Tibial nerve (tissue), 4 donors: ENCODE measurements around the gene LYPLAL1. TPM values are rescaled to one million over a fixed set of nuclear protein-coding genes. Genes with fewer than 3 reads are reported as not detected.
A peak's percentile ranks its signal among the peaks of the same experiment; 100 is the strongest.

Experiments used
- DNase-seq, 2 donors: peaks; one replicate each; pipeline ENCODE4 v3.0.0-alpha.2; 2019; ENCODE audit warnings: low spot score in 2 of 2
- H3K27ac ChIP-seq, 4 donors: fragments of 200-600 bp; sonication (generic) in 3 of 4; one replicate each; pipeline ENCODE4 v1.5.1; 2017 to 2019; ENCODE audit warnings: mild to moderate bottlenecking in 1 of 4
- H3K27me3 ChIP-seq, 2 donors: fragments of 200-600 bp; sonication (generic) in 1 of 2; one replicate each; pipeline versions ENCODE4 v1.5.1 to v1.6.0; 2017 to 2019
- H3K36me3 ChIP-seq, 3 donors: fragments of 200-600 bp; sonication (generic); one replicate each; pipeline ENCODE4 v1.5.1; 2018 to 2019
- H3K4me1 ChIP-seq, 4 donors: fragments of 200-600 bp; sonication (generic) in 3 of 4; one replicate each; pipeline ENCODE4 v1.5.1; 2017 to 2019
- H3K4me3 ChIP-seq, 4 donors: fragments of 200-600 bp; sonication (generic) in 3 of 4; one replicate each; pipeline ENCODE4 v1.5.1; 2017 to 2019; ENCODE audit warnings: mild to moderate bottlenecking in 1 of 4, moderate library complexity in 1 of 4
- H3K9me3 ChIP-seq, 4 donors: fragments of 200-600 bp; sonication (generic) in 3 of 4; one replicate each; pipeline ENCODE4 v1.5.1; 2017 to 2019
- CTCF ChIP-seq, 5 experiments: fragments of 200-600 bp in 3 of 5; fragments of 450-650 bp in 2 of 5; sonication (generic) in 3 of 5; IDR thresholded peaks; one replicate each; pipeline ENCODE4 v1.5.1; 2016 to 2019; ENCODE audit warnings: antibody characterized with exemption in 5 of 5, mild to moderate bottlenecking in 3 of 5, moderate library complexity in 2 of 5
- EP300 ChIP-seq, 2 donors: sonication (generic); formaldehyde crosslinking; IDR thresholded peaks; one replicate each; pipeline ENCODE4 v1.6.1; 2017; ENCODE audit warnings: antibody characterized with exemption in 2 of 2, mild to moderate bottlenecking in 1 of 2
- POLR2A ChIP-seq, 2 donors: fragments of 450-650 bp; IDR thresholded peaks; one replicate each; pipeline ENCODE4 v1.6.1; 2017; ENCODE audit warnings: antibody characterized with exemption in 2 of 2, mild to moderate bottlenecking in 2 of 2, moderate library complexity in 2 of 2
- WGBS, 2 donors: methylation state at CpG; one replicate each; pipeline ENCODE4 v1.1.5; 2018; 5-methylcytosine and 5-hydroxymethylcytosine counted together
- total RNA-seq, 4 donors: library from RNA; depleted of rRNA; stranded (reverse); fragments of >200 nt; gene quantifications; one replicate each; pipeline ENCODE4 v1.1.0, GENCODE V29; 2016

The LYPLAL1 gene
- total RNA-seq, 4 donors from 2014 or later = 19.2 to 52.2 (median 22.1) TPM

- Histone ChIP-seq H3K36me3 (peaks cover 0 to 40% (median 0%) of the 10 kb centered on the region in 3 donors), H3K9me3 (no peaks in the 10 kb centered on the region), H3K27me3 (no peaks in the 10 kb centered on the region), H3K4me1 (peaks cover 0 to 68% (median 11%) of the 10 kb centered on the region in 4 donors), H3K27ac (no peak overlapping the region), H3K4me3 (no peak overlapping the region)
- 94 to 100% methylated on average over 1 of the region's 1 CpG for WGBS, 2 donors
- TF ChIP-seq CTCF (IDR thresholded peaks at IDR 0.05) = no peak
- TF ChIP-seq POLR2A (IDR thresholded peaks at IDR 0.05) = no peak
- DNase-seq = no peak
Measured at GRCh38 chr1:219177940-219178339, 4.3 kb downstream of the LYPLAL1 start.

- TF ChIP-seq CTCF (IDR thresholded peaks at IDR 0.05) (no peak), EP300 (IDR thresholded peaks at IDR 0.05) (peak in 1 of 2 donors; percentile 50)
- H3K4me3 ChIP-seq = no peak overlapping the region
- no peak overlapping the region for H3K27ac ChIP-seq
- no peaks in the 10 kb centered on the region for H3K27me3 ChIP-seq
- peaks cover 0 to 64% (median 11%) of the 10 kb centered on the region in 4 donors for H3K4me1 ChIP-seq
- peaks cover 0 to 53% (median 0%) of the 10 kb centered on the region in 3 donors for H3K36me3 ChIP-seq
- peaks cover 0 to under 1% (median 0%) of the 10 kb centered on the region in 4 donors for H3K9me3 ChIP-seq
- DNase-seq = no peak
Measured at GRCh38 chr1:219179293-219179692, 5.6 kb downstream of the LYPLAL1 start.

- Histone ChIP-seq H3K27me3 (no peaks in the 10 kb centered on the region), H3K36me3 (peaks cover 0 to 58% (median 0%) of the 10 kb centered on the region in 3 donors), H3K4me3 (no peak overlapping the region), H3K9me3 (peaks cover 0 to 7% (median 0%) of the 10 kb centered on the region in 4 donors), H3K4me1 (peaks cover 0 to 48% (median 12%) of the 10 kb centered on the region in 4 donors), H3K27ac (no peak overlapping the region)
- no peak for TF ChIP-seq CTCF (IDR thresholded peaks at IDR 0.05)
- no peak for TF ChIP-seq POLR2A (IDR thresholded peaks at IDR 0.05)
- TF ChIP-seq EP300 (IDR thresholded peaks at IDR 0.05) = no peak
- 66 to 77% methylated on average over 1 of the region's 1 CpG for WGBS, 2 donors
- no peak for DNase-seq
Measured at GRCh38 chr1:219184337-219184736, 10.7 kb downstream of the LYPLAL1 start.

- peaks cover 0 to 50% (median 20%) of the 10 kb centered on the region in 4 donors for H3K4me1 ChIP-seq
- 85 to 86% methylated on average over 3 of the region's 3 CpGs for WGBS, 2 donors
Measured at GRCh38 chr1:219185486-219186117, 11.9 kb downstream of the LYPLAL1 start.

More at GRCh38 chr1:219185486-219186117, 11.9 kb downstream of the LYPLAL1 start:
- Histone ChIP-seq H3K27me3 (no peaks in the 10 kb centered on the region), H3K9me3 (peaks cover 0 to 7% (median 0%) of the 10 kb centered on the region in 4 donors), H3K27ac (no peak overlapping the region), H3K36me3 (peaks cover 0 to 48% (median 0%) of the 10 kb centered on the region in 3 donors), H3K4me3 (no peak overlapping the region)
- no peak for DNase-seq
- TF ChIP-seq CTCF (IDR thresholded peaks at IDR 0.05) (no peak), POLR2A (IDR thresholded peaks at IDR 0.05) (no peak), EP300 (IDR thresholded peaks at IDR 0.05) (no peak)
